HG02938 (cell line): Measurements from ENCODE around the gene VPS16.

Experiments
- ATAC-seq: cut with Tn5 transposase; IDR thresholded peaks from one replicate; pipeline ENCODE4 v1.9.1; 2021; ENCODE audit warnings: mild to moderate bottlenecking, moderate library complexity; ENCODE audit not compliant: unreplicated experiment

VPS16 gene

GRCh38 chr20:2833761-2834160 lies 6.8 kb upstream of the VPS16 start:
- no peak for ATAC-seq

DNA sequence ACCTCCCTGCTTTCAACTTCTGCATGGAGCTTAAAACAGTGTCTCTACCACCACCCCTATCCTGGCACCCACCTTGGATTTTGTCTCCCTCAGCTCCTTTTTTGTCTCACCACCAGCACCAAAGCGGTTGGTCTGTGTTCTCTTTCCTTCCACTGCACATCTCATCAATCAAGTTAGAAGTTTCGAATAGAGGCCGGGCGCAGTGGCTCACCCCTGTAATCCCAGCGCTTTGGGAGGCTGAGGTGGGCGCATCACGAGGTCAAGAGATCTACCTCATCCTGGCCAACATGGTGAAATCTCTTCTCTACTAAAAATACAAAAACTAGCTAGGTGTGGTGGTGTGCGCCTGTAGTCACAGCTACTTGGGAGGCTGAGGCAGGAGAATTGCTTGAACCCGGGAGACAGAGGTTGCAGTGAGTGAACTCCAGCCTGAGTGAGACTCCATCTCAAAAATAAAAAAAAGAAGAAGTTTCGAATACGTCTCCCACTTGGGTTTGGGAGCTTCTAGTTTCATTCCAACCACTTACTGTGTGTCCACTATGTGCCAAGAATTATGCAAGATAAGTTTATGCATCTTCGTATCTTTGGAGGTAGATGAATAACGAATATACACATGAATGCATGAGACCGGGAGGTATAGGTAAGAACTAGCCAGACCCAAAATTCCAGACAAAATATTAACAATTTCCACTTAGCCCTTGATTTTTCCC lies 6.0 kb upstream of the VPS16 start:
- no peak for ATAC-seq

DNA sequence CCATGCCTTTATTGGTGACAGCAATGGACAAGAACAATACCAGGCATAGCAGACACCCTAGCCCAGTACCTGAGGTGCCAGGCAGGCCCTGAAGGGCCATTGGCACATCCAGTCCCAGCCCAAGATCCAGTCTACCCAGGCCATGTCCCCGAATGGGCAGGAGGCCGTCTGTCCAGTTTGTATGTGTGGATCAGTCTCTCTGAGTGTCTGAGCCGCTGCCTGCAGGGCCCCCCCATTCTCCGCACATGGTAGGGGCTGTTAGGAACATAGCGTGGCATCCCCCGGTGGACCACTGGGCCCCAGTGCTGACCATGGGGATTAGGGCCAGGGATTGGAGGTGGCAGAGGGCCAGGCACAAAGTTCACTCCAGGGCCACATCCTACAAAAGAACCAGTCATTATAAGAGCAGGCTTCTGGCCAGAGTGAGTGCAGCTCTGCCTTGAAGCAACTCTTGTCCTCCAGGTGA lies 5.2 kb upstream of the VPS16 start:
- no peak for ATAC-seq

DNA sequence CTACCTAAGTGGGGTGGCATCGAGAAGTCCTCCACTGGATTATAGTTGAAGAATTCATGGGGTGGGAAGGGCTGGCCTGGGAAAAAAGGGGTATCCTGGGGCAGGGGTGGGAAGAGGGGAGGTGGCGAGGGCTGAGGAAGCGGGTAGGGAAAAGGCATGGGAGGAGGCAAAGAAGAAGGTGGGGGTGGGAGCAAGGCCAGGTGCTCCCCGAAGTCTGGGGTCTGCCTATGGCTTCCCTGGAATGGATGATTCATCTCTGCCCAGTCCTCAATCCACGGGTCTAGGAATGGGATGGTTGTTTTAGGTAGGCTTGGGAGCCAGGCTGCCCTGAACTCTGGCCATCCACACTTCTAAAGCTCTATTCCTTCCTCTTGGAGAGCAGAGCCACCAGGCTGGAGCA lies 4.5 kb upstream of the VPS16 start:
- no peak for ATAC-seq

- ATAC-seq = no peak
Measured at GRCh38 chr20:2837221-2837960, 3.2 kb upstream of the VPS16 start.

- ATAC-seq = no peak
Measured at GRCh38 chr20:2838170-2838797, 2.3 kb upstream of the VPS16 start.

DNA sequence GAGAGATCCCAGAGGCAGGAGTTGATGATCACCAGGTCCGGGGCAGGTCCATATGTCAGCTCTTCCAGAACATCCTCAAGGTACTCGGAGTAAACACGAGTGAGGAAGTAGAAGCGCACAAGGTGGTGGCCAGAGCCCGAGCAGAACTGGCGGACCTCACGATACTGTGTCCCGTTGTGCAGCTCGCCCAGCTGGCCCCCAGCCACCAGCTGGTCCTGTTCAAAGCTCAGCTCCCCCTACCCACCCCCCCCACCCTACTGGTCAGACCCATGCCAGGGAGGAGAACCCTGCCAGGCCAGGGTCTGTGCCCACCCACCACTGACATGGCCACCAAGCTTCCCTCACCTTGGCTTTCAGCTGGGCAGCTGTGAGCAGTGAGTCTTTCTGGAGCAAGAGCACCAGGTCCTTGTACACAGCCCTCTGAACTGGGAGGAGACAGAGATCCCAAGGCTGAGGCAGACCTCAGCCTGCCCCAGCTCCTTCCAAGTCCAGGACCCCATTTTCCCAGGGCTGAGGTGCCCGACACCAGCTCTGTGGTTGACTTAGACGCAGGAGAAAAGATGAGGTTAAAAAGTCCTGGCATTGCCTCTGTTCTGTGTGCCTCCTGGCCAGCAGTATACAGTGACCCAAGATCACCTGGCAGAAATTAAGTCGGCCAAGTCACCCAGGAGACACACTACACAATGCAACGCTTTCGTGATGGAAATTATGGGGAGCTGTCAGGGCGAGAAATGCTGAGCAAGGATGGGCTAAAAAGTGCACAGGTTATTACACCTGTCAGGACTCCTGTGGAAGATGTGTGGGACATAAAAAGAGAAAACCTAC lies 1.5 kb upstream of the VPS16 start:
- no peak for ATAC-seq

- ATAC-seq = no peak
Measured at GRCh38 chr20:2839732-2840137, 810 bp upstream of the VPS16 start.

DNA sequence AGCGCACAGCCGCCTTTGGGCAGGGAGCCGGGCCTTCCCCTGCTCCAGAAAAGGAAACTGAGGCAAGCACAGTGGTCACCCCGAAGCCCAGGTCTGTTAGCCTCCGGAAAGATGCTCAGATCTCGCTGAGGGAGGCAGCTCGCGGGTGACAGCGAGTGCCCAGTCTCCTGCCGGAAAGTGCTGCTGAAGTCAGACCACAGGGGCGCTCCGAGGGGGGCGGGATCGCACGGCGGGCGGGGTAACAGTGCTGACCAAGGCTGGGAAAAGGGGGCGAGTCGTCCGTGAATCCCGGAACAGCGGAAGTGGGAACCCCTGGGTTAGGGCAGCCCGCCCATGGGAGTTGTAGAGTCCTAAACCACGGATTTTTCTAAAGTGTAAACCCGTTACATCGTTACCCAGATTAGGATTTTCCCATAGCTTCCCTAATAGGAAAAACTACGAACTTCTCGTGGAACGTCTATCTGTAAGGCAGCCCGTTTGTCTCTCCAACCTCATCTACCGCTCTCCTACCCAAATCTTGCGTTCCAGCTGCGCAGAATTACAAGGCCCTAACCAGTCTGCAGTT lies 504 bp downstream of the VPS16 start:
- peak; percentile 33 for ATAC-seq

DNA sequence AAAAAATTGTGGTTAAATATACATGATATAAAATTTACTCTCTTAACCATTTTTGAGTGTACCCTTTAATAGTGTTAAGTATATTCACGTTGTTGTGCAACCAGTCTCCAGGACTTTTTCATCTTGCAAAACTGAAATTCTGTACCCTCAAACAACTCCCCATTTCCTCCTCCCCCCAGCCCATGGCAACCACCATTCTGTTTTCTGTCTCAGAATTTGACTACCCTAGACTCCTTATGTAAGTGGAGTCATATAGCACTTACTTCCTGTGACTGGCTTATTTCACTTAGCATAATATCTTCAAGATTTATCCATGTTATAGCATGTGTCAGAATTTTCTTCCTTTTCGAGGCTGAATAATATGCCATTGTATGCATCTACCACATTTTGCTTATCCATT lies 5.1 kb downstream of the VPS16 start:
- no peak for ATAC-seq

GRCh38 chr20:2846698-2847097 lies 6.2 kb downstream of the VPS16 start:
- ATAC-seq = no peak

GRCh38 chr20:2847802-2848201 lies 7.3 kb downstream of the VPS16 start:
- no peak for ATAC-seq

- no peak for ATAC-seq
Measured at GRCh38 chr20:2849529-2849928, 9.0 kb downstream of the VPS16 start.

DNA sequence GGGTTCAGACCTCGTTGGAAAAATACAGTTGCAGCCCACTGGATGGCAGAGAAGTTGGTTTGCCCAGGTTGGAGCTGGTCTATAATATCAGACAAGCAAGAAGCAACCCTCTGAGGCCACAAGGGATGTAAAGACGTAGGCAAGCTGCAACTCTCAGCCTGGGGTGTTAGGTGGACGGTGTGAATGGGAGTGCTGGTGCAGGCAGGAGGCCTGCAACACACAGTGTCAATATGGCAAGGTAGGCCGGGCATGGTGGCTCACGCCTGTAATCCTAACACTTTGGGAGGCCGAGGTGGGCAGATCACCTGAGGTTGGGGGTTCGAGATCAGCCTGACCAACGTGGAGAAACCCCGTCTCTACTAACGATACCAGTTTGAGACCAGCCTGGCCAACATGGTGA lies 10.5 kb downstream of the VPS16 start:
- no peak for ATAC-seq

DNA sequence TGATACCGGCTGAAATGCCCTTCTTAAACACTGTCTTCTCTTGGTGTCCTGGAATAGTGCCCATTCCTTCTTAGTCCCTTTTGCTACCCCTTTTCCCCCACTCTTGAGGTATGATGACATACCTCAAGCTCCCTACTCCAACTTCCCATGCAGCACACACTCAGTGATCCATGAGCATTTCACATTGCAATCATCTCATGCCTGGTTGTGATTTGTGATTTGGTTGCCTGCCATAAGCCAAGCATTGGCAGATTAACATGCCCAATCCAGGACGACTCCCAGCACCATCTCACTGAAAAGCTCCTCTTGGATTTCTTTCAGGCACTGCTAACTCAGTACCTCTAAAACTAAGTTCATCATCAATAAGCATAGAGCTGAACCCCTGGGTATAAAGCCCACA lies 18.0 kb downstream of the VPS16 start:
- no peak for ATAC-seq

- ATAC-seq = no peak
Measured at GRCh38 chr20:2859330-2860121, 19.0 kb downstream of the VPS16 start.

DNA sequence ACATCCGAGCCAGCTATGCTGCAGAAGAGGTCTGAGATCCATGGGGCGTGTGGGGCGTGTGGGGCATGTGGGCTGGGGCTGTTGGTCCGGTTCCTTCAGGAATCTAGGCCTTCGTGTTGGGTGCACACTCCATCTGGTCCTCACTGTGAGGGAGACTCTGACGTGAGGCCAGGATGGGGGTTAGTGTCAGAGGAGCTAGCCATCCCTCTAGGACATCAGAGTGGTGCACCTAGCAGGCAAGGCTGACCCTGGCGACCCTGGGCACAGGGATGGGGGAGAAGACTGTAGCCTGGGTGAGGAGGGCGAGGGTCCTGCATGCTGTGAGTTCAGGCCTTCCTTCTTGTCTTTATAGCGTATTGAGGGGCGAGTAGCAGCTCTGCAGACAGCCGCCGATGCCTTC lies 24.1 kb downstream of the VPS16 start:
- ATAC-seq = no peak

GRCh38 chr20:2865101-2865500 lies 24.6 kb downstream of the VPS16 start:
- ATAC-seq = no peak

- no peak for ATAC-seq
Measured at GRCh38 chr20:2865630-2866029, 25.1 kb downstream of the VPS16 start.

GRCh38 chr20:2866236-2866635 lies 25.7 kb downstream of the VPS16 start:
- ATAC-seq = no peak
